Measurements from ENCODE around the gene TMED1.
"Not testable (repeated sequence)": the region's sequence is repeated elsewhere in the genome, so short reads cannot be mapped to it uniquely, and the experiment has no call there.

Gene TMED1

GRCh38 chr19:10848230-10848856 is 12.3 kb upstream of the TMED1 start, which contains the start of gene C19orf38:
C19orf38 (plus strand) TSS chr19:10848415; CDS start chr19:10848509, 94 bp downstream.
- TF ChIP-seq CTCF (conservative IDR thresholded peaks at IDR 0.05; ENCODE audit: low read length) = no peak
- DNase-seq (ENCODE audit: low read depth) = no peak
- no peak within 1 kb of the TSS for H3K4me3 ChIP-seq (ENCODE audit: low read length)

- TF ChIP-seq CTCF (conservative IDR thresholded peaks at IDR 0.05; ENCODE audit: low read length) = no peak
- no peak for DNase-seq (ENCODE audit: low read depth)
- H3K4me3 ChIP-seq (ENCODE audit: low read length) = no peak overlapping the region
Measured at GRCh38 chr19:10846500-10847202, 10.6 kb upstream of the TMED1 start.

DNA sequence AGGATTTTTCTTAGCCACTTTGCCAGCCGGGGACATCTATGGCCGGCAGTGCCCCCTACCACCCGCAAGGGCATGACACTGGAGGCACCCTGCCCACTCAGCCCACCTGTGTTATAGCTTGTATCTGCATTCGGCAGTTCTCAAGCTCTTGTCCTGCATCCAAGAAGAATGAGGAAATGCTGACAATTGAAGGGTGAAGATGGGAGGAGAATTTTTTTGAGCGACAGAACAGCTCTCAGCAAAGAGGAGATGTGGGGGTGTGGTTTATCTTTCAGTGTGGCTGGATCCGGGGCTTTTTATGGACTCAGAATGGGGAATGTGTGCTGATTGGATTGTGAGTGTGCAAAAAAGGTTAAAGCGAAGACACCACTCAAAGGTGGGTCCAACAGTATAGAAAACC is 6.8 kb upstream of the TMED1 start:
- TF ChIP-seq CTCF (conservative IDR thresholded peaks at IDR 0.05; ENCODE audit: low read length) = no peak
- no peak overlapping the region for H3K4me3 ChIP-seq (ENCODE audit: low read length)
- DNase-seq (ENCODE audit: low read depth) = no peak

- H3K4me3 ChIP-seq (ENCODE audit: low read length) = no peak overlapping the region
- DNase-seq (ENCODE audit: low read depth) = no peak
- no peak for TF ChIP-seq CTCF (conservative IDR thresholded peaks at IDR 0.05; ENCODE audit: low read length)
Measured at GRCh38 chr19:10839114-10840050, 3.4 kb upstream of the TMED1 start.

DNA sequence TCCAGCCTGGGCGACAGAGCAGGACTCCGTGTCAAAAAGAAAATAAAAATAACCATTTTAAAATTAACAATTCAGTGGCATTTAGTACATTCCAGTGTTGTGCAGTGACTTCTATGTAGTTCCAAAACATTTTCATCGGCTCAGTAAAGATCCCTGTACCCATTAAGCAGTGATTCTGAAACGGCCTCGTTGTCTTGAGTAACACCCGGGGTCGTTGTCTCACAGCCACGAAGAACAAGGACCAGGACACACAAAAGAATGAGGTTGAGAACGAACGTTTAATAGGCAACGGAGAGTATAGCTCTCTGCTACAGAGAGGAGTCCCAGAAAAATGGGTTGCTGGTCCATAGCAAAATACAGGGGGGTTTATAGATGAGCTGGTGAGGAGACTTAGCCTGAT is 2.4 kb upstream of the TMED1 start:
- no peak overlapping the region for H3K4me3 ChIP-seq (ENCODE audit: low read length)
- no peak for DNase-seq (ENCODE audit: low read depth)
- TF ChIP-seq CTCF (conservative IDR thresholded peaks at IDR 0.05; ENCODE audit: low read length) = no peak

GRCh38 chr19:10837649-10838048 is 1.6 kb upstream of the TMED1 start:
- H3K4me3 ChIP-seq (ENCODE audit: low read length); DNase-seq (ENCODE audit: low read depth): not testable (repeated sequence)

Measured in AG10803 (cell line).